NCI-H510A (cell line): ENCODE data around the gene POLR1H.

Experiments used
- DNase-seq: peaks from one replicate; lab custom pipeline; 2025; lab: John Stamatoyannopoulos, UW

Gene POLR1H

DNA sequence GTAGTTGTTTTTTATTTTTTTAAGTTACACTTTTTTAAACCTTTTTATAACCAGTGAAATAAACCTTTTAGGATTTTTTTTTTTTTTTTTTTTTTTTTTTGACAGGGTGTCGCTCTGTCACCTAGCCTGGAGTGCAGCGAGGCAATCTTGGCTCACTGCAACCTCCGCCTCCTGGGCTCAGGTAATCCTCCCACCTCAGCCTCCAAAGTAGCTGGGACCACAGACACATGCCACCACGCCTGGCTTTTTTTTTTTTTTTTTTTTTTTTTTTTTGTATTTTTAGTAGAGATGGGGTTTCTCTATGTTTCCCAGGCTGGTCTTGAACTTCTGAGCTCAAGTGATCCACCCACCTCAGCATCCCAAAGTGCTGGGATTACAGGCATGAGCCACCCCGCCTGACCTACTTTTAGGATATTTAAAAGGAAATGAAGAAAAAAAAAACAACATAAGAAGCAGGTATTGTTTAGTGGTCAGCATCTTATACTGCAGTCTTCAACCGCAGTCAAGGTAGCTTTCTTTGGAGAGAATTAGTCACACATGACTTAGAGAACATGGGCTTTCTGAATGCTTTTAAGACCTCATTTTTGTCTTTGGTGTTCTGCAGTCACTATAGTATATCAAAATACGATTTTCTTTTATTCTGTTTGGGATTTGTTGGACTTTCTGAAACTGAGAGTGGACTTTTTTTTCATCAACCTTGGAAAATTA is 1.6 kb downstream of the POLR1H start:
- no peak for DNase-seq

DNA sequence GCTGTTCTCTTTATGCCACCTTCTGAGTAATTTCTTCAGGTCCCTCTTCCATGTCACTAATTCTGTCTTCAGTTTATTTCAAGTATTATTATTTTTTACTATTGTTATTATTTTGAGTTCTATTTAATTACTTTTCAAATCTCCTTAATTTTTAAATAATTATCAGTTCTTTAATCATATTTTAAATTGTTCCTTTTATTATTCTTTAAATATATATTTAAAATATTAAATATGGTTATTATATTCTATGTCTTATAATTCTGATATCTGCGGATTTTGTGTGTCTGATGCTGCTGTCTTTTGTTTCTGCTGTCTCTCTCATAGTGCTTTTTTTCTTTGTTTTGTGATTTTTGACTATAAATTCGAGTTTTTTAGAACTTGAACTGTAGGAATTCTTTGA is 2.2 kb downstream of the POLR1H start:
- no peak for DNase-seq

DNA sequence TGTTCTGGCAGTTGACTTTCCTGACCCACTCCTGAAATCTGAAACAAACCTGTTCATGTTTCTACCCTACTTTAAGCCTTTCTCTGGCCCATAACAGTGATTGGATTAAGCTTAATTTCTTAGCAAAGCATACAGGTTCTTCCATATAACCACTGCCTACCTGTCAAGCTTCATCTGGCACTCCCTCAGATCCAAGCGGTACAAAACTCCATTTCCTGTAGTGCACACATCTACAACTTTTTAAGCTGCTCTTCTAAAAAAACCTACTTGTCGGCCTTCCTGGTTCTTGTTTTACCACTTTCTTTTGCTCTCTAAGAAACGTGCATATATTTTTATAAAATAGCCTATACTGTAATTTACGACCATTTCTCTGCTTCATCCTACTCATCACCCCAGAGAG is 5.0 kb downstream of the POLR1H start:
- DNase-seq: no peak

DNA sequence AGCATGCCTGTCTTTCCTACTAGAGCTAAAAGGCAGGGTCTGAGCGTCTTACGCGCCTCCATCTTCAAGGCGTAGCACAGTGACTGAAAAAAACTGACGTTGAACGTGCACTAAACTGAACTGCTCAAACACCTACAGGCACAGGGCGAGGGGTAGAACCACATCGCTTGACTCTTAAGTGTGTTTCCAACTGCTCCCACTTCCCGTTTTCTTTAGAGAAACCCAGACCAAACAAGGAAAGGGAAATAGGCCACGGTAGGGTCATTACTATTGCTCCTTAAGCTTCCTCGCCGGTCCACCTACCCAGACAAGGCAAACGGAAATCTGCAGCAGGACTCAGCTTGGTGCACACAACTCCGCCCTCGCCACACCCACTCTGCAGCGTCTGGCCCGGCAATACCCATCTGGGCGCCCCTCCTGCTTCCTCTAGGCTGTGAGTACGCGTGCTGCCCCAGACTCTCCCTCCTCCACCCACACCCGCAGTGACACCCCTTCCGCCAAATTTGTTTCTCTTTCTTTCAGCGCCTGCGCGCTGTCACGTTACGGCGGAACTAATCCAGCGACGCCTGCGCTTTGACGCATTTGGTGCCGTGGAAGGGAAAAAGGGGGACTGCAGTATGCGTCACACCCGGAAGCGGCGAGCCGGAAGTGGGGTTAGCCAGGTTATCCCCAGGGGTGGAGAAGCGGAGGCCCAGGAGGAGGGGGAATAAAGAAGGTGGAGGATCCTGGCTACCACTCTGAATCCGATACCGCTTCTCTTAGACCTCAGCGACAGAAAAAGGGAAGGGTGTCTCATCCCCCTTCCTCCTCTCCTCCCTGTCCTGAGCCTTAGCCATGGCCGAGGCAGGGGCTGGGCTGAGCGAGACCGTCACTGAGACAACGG is 5.8 kb downstream of the POLR1H start, which contains the start of gene PPP1R11:
TSS of gene PPP1R11 (plus strand) at position 622 of the 883 bp plus-strand sequence. CDS start at position 835, 213 bp downstream.
- peak; percentile 96 for DNase-seq

DNA sequence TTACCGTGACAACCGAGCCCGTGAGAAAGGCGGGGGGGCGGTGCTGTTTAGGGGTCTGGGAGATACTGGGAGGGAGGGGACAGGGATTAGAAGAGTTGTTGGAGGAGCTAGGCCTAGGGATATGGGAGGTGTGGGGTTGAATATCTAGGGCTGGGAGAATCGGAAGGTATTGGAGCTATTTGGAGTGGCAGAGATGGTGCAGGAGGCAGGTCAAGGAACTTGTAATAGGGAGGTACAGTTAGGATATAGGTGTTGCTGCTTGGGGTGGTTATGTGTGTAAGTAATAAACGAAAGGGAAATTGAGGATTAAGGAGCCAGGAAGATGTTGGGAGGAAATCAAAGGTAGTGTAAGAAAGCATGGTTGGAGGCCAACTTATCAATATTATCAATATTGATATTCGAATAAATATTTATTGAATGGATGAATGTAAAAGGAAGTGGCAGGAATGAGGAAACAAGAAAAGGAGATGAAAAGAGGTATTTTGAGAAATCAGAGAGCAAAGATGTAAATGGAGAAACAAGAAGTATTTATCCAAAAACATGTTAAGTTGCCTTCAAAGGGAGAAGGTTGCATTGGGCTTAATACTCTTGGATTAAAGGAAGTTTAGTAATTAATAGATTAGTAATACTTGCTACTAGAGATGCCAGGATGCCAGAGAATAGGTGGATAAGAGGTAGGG is 6.5 kb downstream of the POLR1H start:
- no peak for DNase-seq

DNA sequence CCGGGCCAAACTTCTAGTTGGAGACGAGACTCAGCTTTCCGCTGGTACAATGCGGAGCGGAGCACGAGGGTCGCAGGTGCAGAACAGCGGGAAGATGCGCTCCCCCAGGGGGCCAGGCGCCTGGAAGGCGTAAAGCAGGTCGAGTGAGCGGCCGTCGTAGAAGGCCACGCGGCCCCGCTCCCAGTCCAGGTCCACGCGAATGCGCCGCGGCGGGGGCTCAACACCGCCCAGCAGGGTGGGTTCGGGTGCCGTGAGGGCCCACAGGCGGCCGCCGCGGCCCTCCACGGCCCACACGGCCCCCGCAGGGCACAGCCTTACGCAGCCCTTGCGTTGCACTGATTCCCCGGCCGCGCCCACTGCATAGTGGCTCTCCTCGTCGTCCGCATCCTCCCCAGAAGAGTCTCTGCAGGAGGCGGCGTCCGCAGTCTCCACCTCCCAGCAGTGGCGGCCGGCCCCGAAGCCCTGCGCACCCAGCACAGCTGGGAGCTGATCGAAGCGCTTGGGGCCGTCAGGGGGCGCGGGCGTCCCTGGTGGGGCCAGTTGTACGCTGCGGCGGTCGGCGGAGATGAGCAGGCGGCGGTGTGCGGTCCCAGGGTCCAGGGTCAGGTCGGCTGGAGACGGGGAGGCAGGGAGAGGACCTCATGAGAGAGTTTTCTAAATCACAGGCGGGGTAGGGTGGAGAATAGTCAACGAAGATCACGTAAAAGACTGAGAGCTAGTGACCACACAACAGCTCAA is 10.2 kb downstream of the POLR1H start:
- DNase-seq: no peak

DNA sequence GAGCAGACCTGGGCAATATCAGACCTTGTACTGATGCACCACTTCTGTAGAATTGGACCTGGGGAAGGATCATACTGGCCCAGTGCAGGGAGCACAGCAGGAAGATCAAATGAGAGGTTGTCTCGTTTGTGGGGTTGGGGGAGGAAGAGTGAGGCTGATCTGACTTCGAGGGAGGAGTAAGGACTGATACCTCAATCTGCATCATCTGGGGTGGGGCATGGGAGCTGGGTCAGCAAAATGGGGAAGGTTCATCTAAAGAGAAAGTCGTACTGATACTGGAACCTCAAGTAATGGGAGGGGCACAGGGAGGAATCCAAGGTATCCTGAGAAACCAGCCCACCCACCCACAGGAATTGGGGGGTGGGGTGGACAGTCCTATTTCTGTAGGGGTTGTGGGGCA is 10.8 kb downstream of the POLR1H start:
- DNase-seq: no peak

DNA sequence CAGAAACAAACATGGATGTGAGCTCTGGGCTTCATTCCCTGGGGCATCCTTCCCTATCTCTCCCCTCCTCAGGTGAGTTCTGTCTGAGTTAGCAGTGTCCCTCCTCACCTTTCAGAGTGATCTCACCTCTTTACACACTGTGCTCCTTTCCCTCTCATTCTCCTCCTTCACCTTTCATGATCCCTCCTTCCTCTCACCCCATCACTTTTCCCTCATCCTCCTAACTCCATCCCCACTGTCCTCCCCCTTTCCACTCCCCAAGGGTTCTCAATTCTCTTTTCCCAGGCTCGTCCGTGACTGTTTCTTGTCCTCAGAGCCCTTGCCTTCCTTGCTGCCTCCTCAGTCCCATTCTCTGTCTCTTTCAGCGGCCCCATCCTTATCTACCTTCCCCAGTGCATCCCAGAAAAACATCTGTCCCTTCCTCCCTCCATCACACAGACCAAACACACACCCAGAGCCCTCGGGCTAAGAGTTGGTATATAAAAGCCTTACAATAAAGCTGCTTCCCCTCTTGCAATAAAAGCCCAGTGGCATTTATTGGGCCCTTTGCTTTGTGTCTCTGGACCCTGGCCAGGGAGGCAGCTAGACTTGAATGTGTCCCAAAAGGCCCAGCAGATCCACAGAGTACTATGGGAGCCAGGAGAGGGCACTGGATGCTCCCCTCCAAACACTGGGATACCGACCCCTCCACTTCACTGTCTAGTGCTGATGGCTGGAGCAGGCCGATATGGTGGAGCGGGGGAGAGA is 12.6 kb downstream of the POLR1H start:
- DNase-seq: no peak

DNA sequence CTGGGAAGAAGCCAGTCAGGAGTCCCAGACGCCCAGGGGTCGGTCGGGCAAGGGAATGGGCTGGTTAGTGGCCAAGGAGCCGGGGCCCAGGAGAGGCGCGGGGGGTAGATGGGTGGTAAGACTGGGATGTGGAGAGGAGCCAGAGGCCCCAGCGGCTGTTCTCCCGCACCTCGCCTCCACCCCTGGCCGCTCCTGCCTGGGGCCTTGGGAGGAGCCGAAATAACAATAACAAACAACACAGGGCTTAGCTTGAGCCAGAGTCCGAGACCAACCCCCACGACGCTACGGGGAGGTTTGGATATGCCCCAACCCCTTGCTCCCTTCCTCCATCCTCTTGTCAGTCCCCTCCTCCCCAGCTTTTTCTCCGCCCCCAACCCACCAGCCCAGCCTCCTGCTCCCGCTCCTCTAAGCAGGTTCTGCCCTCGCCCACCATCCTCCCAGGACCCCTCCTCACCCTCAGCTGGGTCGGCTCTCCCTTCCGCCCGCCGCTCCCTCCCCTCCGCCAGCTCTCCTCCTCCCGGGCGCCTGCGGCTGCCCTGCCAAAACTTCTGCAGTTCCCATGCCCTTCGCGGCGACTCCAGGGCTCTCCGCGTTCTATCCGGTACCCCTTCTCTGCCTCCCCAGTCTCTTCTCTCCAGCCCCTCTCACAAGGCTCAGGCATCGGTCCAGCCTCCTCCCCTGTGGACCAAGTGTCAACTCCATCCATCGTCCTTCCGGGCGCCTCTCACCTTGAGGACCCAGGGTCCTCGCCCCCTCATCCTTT is 13.4 kb downstream of the POLR1H start:
- no peak for DNase-seq

DNA sequence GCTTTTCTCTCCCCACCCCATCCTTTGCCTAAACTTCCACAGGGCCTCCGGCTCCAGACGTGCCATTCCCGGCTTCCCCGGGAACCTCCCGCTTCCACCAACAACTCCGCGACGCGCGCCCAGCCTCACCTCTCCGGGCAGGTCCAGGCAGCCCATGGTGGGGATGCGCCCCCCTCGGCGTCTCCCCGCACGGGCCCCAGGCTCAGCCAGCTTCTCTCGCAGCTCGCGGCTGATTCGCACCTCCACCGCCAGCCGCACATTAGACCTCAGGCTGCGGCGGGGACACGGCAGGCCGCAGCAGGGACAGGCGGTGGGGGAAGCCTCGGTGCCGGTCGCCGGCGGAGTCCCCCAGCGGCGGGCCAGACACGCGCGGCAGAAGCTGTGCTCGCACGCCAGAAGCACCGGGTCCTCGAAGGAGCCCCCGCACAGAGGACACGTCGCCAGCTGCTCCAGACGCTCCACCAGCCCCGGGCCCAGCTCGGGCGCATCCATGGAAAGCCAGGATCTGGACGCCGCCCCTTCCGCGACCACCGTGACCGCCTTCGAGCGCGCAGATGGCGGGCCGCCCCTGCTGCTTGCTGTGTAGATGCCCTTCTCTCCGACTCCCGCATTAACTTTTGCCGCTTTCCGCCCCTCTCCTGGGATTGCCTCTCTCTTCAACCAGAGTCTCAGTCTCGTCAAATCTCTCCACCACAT is 14.2 kb downstream of the POLR1H start, which contains the start of gene RNF39:
TSS of gene RNF39 (minus strand) at position 676 of the 696 bp plus-strand sequence. CDS start at position 492, 184 bp downstream.
- no peak for DNase-seq

DNA sequence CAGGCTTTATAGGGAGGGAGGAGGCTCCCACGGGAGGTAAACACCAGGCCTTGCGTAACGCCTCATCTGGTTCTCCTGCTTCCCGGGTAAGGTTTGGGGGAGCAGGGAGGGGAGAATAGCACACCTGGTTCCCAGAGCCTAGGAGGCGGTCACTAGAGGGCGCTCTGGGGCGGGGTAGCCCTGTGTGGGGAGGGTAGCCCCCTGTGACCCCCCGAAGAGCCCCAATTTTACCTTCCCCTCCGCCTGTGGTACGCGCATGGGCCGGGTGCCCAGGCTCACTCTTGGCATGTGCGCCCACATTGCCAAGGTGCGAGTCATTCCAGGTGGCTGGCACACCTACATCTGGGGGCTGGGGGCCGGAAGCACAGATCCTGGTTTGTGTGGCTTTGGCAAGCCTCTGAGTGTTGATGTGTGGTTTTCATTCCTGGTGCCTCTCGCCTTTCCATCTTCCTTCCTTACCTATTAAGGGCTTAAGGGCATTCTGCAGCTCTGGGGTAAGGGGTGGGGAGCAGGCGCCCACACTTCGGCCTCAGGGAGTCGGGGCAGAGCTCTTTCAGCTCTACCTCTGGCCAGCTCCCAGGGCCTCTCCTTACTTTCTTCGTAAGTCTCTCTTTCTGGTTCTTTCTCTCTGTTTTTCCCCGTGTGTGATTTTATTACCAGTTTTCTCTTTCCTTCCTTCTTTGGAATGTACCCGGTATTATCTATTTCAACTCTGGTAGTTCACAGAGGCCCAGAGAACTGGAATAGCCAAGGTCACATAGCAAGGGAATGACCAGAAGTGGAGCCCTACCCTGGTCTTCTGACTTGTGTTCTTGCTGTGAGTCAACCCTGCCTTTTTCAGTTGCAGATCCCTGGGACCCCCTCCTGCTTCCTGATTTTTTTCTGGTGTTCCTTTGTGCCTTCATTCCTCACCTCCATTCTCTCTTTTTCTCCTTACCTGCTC is 15.0 kb downstream of the POLR1H start:
- DNase-seq: no peak

DNA sequence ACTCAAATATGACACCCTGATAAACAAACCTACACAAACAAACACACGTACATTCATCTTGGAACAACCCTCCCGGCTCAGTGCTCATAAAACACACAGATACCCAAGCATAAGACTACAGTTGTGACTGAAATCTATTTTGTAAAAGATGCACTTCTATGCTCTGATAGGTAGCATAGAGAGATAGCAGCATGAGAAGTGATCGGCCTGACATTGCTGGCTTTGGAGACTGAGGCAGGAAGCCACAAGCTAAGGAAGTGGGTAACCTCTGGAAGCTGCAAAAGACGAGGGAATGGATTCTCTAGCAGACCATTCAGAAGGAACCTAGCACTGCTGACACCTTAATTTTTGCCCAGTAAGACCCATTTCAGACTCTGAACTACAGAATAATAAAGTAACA is 16.2 kb downstream of the POLR1H start:
- no peak for DNase-seq

DNA sequence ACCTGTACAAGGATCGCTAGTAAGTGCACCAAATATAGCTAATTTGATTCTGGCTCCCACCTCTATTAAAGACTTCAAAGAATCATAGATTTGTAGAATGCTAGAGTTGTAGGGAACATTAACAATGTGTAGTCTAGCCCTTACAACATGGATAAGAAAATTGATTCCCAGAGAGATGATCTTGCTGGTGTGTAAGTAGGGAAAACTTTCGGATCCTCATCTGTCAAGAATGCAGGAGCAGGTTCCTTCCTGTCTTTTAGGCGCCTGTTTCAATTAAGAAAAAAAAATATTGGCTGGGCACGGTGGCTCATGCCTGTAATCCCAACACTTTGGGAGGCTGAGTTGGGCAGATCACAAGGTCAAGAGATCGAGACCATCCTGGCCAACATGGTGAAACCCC is 26.8 kb downstream of the POLR1H start:
- no peak for DNase-seq

DNA sequence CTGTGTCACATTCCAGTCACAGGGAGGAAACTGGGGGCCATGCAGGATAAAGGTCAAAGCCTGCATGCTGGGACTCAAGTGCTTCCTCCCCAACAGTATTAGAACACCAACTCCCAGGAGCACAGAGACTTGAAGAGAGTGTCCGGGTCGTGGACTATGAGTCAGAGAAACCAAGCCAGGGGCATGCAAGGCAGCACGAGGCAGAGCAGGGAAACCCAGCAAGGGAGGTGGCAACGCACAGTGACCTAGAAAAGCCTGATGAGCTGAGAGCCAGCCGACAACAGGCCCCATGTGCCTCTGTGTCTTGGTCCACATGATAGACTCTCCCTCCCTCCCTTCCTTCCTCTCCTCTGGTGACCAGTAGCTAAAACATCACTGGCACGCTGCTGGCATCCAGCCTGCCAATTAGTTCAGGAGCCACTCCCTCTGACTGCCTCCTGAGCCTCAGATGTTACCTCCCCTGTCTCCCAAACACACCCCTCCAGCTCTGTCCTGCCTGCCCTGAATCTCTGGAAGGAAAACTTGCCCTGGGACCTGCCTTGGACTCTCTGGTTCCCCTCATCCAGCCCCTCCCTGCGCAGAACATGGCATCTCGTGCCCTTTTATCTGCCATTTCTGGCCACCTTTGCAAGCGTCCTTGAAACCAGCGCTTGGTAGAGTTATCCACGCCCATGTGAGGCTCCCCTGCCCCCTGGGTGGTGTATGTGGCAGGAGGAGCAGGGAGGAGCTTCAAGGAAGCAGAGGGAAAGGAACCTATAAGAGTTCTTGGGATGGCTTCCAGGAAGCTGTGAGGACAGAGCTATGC is 30.7 kb downstream of the POLR1H start:
- DNase-seq: no peak

DNA sequence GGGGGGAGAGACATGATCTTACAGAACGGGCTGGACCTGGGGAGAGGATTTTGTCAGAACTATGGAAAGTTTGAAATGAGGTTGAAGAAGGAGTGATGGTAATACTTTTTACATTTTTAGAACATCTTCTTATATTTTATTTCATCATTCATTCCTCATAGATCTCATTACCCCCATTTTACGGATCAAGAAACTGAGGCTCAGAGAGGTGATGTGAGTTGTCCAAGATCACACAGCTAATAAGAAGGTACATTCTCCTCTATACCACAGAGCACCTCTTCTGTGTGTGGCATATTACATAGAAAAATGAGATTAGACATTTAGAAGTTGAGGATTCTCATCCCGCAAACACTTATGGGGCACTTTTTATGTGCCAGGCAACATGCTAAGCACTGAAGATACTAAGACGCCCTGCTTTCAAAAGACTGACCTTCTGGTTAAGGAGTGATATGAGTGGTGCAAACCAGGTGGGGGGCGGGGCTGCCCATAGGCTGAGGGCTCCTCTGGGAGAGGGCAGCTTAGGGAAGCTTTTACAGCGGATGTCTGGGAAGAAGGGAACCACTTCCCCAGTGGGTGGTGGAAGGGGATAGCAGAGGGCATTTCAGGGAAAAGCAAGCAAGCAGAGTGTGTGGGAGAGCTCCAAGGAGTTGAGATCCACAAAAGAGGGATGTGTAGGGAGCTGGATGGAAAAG is 31.9 kb downstream of the POLR1H start:
- DNase-seq: no peak

DNA sequence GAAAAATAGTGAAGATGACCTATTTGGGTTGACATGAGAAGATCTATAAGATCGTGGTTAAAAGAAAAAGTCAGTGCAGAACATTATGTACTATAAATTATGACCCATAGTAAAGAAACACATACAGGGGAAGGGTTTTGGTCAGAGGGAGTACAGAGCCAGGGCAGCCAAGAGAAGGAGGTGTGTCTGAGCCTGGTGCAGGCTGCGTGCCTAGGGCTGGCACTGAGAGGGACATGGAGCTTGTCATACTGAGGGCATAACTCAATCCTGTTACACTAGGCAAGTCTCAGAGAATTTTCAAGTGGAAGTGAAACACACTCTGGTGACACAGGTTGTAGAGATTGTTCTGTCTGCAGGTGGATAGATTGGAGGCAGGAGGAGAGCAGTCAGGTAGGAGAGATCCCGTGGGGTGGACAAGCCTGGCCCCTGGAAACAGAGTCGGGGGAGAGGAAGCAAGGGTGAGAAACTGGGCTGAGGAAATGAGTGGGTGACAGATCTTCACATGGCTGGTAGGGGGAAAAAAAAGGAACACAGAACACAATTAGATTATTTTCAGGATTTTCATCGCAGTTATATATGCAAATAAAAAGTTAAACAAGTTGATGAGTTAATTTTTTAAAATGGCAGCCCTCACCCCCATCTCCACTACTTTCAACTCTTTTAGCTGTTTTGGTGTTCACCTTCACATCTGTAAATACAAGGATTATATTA is 33.0 kb downstream of the POLR1H start:
- no peak for DNase-seq
